RWPE1 (cell line): ENCODE results near the gene NRROS.
A peak's percentile ranks its signal among the peaks of the same experiment; 100 is the strongest.

Experiments
- CTCF ChIA-PET: fragments of 350-600 bp; sonication (Branson Sonifier 250); formaldehyde crosslinking; extraction: SDS; loops from one replicate; lab custom pipeline; 2021; lab: Yijun Ruan, JAX
- POLR2A ChIA-PET: fragments of 400-600 bp; formaldehyde crosslinking; extraction: SDS; loops from one replicate; lab custom pipeline; 2020; ENCODE audit warnings: antibody characterized with exemption; ENCODE audit not compliant: low non-redundant PET; lab: Yijun Ruan, JAX
- DNase-seq: peaks from one replicate; pipeline ENCODE4 v3.0.0; 2012; ENCODE audit warnings: low spot score
- H3K27ac ChIP-seq: fragments of 450-650 bp; 2 replicates; pipeline ENCODE4 v1.5.1; 2017
- CTCF ChIP-seq: fragments of 450-650 bp; conservative IDR thresholded peaks from 2 replicates; pipeline ENCODE4 v1.5.1; 2017; ENCODE audit warnings: low read depth, mild to moderate bottlenecking

Gene NRROS

GRCh38 chr3:196631682-196632045, 7.8 kb upstream of the NRROS start:
- peak overlapping the region; percentile 91 for H3K27ac ChIP-seq
- no peak for TF ChIP-seq CTCF
- DNase-seq: no peak
- ChIA-PET POLR2A (interaction anchor here (0.7 kb wide), 1 partner anchor 19 kb away, joined by 4 read pairs; no protein-coding TSS in a partner anchor), CTCF (interaction anchor here (1.9 kb wide), 1 partner anchor 21 kb away, joined by 11 read pairs; no protein-coding TSS in a partner anchor)

- no peak; the same call in 1 of the 2 replicates for TF ChIP-seq CTCF
- DNase-seq: peak; percentile 82
- ChIA-PET POLR2A (interaction anchor here (0.7 kb wide), 1 partner anchor 19 kb away, joined by 4 read pairs; no protein-coding TSS in a partner anchor), CTCF (interaction anchor here (0.6 to 1.9 kb wide), 2 partner anchors 22 to 276 kb away, joined by 3 to 11 read pairs; no protein-coding TSS in a partner anchor)
- H3K27ac ChIP-seq: peak overlapping the region; percentile 91
Observed at GRCh38 chr3:196632046-196632751, 7.3 kb upstream of the NRROS start.

GRCh38 chr3:196633555-196634151, 5.8 kb upstream of the NRROS start:
- H3K27ac ChIP-seq: no peak overlapping the region; the same call in 1 of the 2 replicates
- POLR2A ChIA-PET: no interaction called here
- CTCF ChIA-PET: interaction anchor here (1.9 kb wide), 1 partner anchor 23 kb away, joined by 11 read pairs; no protein-coding TSS in a partner anchor
- DNase-seq: no peak
- no peak for TF ChIP-seq CTCF

GRCh38 chr3:196634224-196634623, 5.3 kb upstream of the NRROS start:
- ChIA-PET POLR2A (no interaction called here), CTCF (no interaction called here)
- no peak for TF ChIP-seq CTCF
- H3K27ac ChIP-seq: no peak overlapping the region
- DNase-seq: no peak

GRCh38 chr3:196634829-196635228, 4.7 kb upstream of the NRROS start:
- CTCF ChIA-PET: no interaction called here

More at GRCh38 chr3:196634829-196635228, 4.7 kb upstream of the NRROS start:
- no peak for DNase-seq
- no peak overlapping the region for H3K27ac ChIP-seq
- POLR2A ChIA-PET: no interaction called here
- no peak for TF ChIP-seq CTCF
